ENCODE measurements around the gene EEF1E1.

EEF1E1 gene

DNA sequence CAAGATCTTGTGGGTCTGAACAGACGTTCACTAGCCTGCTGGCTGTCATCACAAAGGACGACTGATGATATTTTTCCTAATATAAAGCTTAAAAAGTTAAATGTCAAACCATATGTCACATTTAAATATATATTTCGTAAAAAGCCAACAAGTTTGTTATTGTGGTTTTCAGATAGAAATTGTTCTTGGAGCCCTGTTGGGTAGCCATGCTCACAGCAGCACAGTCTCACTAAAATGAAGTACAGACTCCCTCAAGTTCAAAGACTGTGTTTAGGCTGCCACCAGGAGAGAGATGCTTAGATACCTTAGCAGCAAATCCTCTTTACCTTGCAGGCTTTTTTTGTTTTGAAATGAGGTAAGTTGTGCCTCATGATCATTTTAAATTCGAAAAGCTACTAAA lies 17.8 kb downstream of the EEF1E1 start:
- no peak overlapping the region for H3K4me3 ChIP-seq (replicated peaks; ENCODE audit: insufficient read depth, low read length)
- no peak for DNase-seq (ENCODE audit: low read depth in 1 of 2, low spot score in 1 of 2)
- TF ChIP-seq, protein P1, sequence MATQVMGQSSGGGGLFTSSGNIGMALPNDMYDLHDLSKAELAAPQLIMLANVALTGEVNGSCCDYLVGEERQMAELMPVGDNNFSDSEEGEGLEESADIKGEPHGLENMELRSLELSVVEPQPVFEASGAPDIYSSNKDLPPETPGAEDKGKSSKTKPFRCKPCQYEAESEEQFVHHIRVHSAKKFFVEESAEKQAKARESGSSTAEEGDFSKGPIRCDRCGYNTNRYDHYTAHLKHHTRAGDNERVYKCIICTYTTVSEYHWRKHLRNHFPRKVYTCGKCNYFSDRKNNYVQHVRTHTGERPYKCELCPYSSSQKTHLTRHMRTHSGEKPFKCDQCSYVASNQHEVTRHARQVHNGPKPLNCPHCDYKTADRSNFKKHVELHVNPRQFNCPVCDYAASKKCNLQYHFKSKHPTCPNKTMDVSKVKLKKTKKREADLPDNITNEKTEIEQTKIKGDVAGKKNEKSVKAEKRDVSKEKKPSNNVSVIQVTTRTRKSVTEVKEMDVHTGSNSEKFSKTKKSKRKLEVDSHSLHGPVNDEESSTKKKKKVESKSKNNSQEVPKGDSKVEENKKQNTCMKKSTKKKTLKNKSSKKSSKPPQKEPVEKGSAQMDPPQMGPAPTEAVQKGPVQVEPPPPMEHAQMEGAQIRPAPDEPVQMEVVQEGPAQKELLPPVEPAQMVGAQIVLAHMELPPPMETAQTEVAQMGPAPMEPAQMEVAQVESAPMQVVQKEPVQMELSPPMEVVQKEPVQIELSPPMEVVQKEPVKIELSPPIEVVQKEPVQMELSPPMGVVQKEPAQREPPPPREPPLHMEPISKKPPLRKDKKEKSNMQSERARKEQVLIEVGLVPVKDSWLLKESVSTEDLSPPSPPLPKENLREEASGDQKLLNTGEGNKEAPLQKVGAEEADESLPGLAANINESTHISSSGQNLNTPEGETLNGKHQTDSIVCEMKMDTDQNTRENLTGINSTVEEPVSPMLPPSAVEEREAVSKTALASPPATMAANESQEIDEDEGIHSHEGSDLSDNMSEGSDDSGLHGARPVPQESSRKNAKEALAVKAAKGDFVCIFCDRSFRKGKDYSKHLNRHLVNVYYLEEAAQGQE (IDR thresholded peaks at IDR 0.05; ENCODE audit: insufficient replicate concordance, low read depth), result no peak
- TF ChIP-seq, protein P2, sequence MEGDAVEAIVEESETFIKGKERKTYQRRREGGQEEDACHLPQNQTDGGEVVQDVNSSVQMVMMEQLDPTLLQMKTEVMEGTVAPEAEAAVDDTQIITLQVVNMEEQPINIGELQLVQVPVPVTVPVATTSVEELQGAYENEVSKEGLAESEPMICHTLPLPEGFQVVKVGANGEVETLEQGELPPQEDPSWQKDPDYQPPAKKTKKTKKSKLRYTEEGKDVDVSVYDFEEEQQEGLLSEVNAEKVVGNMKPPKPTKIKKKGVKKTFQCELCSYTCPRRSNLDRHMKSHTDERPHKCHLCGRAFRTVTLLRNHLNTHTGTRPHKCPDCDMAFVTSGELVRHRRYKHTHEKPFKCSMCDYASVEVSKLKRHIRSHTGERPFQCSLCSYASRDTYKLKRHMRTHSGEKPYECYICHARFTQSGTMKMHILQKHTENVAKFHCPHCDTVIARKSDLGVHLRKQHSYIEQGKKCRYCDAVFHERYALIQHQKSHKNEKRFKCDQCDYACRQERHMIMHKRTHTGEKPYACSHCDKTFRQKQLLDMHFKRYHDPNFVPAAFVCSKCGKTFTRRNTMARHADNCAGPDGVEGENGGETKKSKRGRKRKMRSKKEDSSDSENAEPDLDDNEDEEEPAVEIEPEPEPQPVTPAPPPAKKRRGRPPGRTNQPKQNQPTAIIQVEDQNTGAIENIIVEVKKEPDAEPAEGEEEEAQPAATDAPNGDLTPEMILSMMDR (IDR thresholded peaks at IDR 0.05; ENCODE audit: insufficient read depth, low read length), result no peak
- no peak for TF ChIP-seq SPI1 (IDR thresholded peaks at IDR 0.05; ENCODE audit: borderline replicate concordance, low read depth)
- H3K27ac ChIP-seq (replicated peaks), result no peak overlapping the region
- no peaks in the 10 kb centered on the region for H3K27me3 ChIP-seq (ENCODE audit: insufficient read depth, poor library complexity, severe bottlenecking)

DNA sequence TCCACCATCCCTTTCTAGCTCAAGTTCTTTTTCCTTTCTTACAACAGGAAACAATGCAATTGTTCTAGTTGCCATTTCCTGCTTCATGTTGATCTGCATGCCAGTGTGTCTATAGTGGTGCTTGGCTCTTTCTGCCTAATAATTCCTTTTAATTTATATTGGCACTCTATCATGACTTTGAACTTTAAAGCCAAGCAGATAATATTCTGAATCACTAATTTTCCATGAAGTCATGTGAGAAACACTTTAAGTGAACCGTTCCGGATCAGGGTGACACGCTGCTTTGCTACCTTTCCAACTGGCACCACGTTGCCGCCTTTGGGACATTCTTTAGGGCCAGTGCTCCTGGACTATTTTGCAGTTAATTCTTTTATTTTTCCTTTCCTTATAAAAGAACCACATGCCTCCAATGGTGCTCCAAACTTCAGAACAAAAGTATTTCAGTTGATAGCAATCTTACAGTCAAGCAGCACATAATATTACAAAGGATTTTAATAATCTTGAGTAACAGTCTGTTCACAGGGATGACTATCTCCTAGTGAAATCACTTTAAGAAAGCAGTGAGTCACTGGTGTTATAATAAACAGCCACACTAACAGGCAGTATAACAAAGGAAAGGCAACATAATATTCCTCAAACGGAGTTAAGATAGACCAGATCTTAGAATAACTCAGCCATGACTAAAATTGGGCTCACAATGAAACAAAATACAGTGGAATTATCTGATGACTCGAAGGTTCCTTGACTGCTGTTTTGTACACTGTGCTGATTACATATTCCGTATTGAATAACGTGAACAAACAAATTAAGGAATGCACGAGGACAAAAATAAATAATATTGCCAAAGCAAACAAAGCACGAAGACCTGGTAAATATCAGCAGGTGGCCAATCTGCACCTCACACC lies 19.1 kb downstream of the EEF1E1 start:
- H3K27me3 ChIP-seq (ENCODE audit: insufficient read depth, poor library complexity, severe bottlenecking), result no peaks in the 10 kb centered on the region
- no peak overlapping the region for H3K27ac ChIP-seq (replicated peaks)
- TF ChIP-seq SPI1 (IDR thresholded peaks at IDR 0.05; ENCODE audit: borderline replicate concordance, low read depth) (no peak), GABPA (IDR thresholded peaks at IDR 0.05; ENCODE audit: low read depth) (no peak), POLR2AphosphoS5 (IDR thresholded peaks at IDR 0.05; ENCODE audit: low read depth) (no peak)
- TF ChIP-seq, protein P1 (IDR thresholded peaks at IDR 0.05; ENCODE audit: insufficient replicate concordance, low read depth), result no peak
- TF ChIP-seq, protein P2 (IDR thresholded peaks at IDR 0.05; ENCODE audit: insufficient read depth, low read length), result no peak
- DNase-seq (ENCODE audit: low read depth in 1 of 2, low spot score in 1 of 2), result no peak
- no peak overlapping the region for H3K4me3 ChIP-seq (replicated peaks; ENCODE audit: insufficient read depth, low read length)

DNA sequence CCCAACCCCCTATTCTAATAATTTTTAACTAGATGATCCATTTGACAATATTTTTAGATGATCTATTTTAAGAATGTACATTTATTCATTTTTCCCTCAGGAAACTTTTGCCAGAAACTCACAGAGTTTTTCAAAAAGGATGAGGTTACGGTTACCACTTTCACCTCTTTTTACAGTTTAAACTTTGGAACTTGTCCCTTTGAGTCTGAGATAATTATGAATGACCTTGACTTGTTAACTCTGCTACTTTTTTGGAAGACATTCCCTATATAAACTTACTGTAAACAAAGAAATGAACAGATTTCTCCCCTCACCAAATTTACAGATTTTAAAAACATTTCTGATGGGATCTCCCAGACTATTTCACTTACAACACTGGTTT lies 19.8 kb downstream of the EEF1E1 start:
- Histone ChIP-seq H3K27ac (replicated peaks) (no peak overlapping the region), H3K4me3 (replicated peaks; ENCODE audit: insufficient read depth, low read length) (no peak overlapping the region), H3K27me3 (ENCODE audit: insufficient read depth, poor library complexity, severe bottlenecking) (no peaks in the 10 kb centered on the region)
- no peak for DNase-seq (ENCODE audit: low read depth in 1 of 2, low spot score in 1 of 2)
- TF ChIP-seq GABPA (IDR thresholded peaks at IDR 0.05; ENCODE audit: low read depth), result no peak
- no peak for TF ChIP-seq SPI1 (IDR thresholded peaks at IDR 0.05; ENCODE audit: borderline replicate concordance, low read depth)
- no peak for TF ChIP-seq POLR2AphosphoS5 (IDR thresholded peaks at IDR 0.05; ENCODE audit: low read depth)

DNA sequence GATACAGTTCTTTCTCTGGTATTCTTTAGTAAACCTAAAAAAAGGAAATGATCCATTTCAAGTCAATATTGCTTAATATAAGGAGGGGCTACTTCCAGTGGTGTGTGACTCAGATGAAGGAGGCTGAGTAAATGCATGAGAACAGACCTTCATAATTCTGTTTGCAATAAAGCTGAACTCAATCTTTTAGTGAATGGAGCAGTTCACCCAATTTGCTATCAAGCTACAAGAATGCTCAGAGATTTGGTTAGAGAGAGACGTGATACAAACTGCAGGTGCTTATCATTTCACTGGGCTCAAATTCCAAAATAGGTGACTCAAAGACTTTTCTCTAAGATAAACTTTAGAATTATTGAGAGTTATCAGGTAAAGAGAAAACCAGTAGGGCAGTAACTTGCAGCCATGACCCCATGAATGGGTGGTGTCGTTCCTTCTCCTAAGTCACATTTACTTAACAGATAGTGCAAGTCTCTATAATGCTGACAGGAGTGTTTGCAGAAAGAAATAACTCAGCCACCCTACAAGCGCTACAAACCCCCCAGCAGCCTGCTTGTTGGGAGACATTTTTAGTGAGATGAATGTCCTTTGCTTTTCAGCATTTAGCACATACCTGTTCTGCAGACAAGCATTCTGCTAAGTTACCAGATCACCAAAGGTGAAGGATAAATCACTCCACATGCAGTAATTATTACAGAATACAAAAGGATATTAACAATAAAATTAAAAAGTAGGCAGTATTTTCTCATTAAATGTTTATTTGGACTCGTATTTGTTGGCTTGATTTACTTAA lies 21.8 kb downstream of the EEF1E1 start:
- peak; percentile 49 to 60 for DNase-seq (ENCODE audit: low read depth in 1 of 2, low spot score in 1 of 2)

More for the DNA sequence above, 21.8 kb downstream of the EEF1E1 start:
- H3K27ac ChIP-seq (replicated peaks), result peak overlapping the region; percentile 25
- TF ChIP-seq POLR2AphosphoS5 (IDR thresholded peaks at IDR 0.05; ENCODE audit: low read depth) (no peak), SPI1 (IDR thresholded peaks at IDR 0.05; ENCODE audit: borderline replicate concordance, low read depth) (peak; percentile 46; the same call in 1 of the 2 replicates), GABPA (IDR thresholded peaks at IDR 0.05; ENCODE audit: low read depth) (no peak)
- TF ChIP-seq, protein P2 (IDR thresholded peaks at IDR 0.05; ENCODE audit: insufficient read depth, low read length), result no peak
- TF ChIP-seq, protein P1 (IDR thresholded peaks at IDR 0.05; ENCODE audit: insufficient replicate concordance, low read depth), result no peak
- no peaks in the 10 kb centered on the region for H3K27me3 ChIP-seq (ENCODE audit: insufficient read depth, poor library complexity, severe bottlenecking)
- no peak overlapping the region for H3K4me3 ChIP-seq (replicated peaks; ENCODE audit: insufficient read depth, low read length)
